Heart right ventricle (tissue), 16 donors: ENCODE results near the gene HOXB6. TPM values are rescaled to one million over a fixed set of nuclear protein-coding genes. Genes with fewer than 3 reads are reported as not detected.

Experiments
- ATAC-seq, 8 donors: fragments of 200-7000 bp; cut with Tn5 transposase; one replicate each; pipeline ENCODE4 v1.9.1; 2020; ENCODE audit warnings: mild to moderate bottlenecking in 8 of 8, moderate library complexity in 8 of 8, moderate number of reproducible peaks in 1 of 8
- DNase-seq, 2 donors: peaks; one replicate each; pipeline ENCODE4 v3.0.0-alpha.2; 2020
- H3K27ac ChIP-seq, 10 donors: fragments of 200-600 bp; sonication (generic) in 2 of 10; one replicate each; pipeline versions ENCODE4 v1.5.0 to v1.8.0; 2020 to 2022; ENCODE audit warnings: mild to moderate bottlenecking in 3 of 10
- H3K27me3 ChIP-seq, 7 donors: fragments of 200-600 bp; one replicate each; pipeline ENCODE4 v1.8.0; 2021 to 2022; ENCODE audit warnings: mild to moderate bottlenecking in 2 of 7
- H3K36me3 ChIP-seq, 9 donors: fragments of 200-600 bp; sonication (generic) in 1 of 9; one replicate each; pipeline versions ENCODE4 v1.5.0 to v1.8.0; 2020 to 2022; ENCODE audit warnings: mild to moderate bottlenecking in 2 of 9
- H3K4me1 ChIP-seq, 9 donors: fragments of 200-600 bp; sonication (generic) in 1 of 9; one replicate each; pipeline versions ENCODE4 v1.5.0 to v1.8.0; 2020 to 2022; ENCODE audit warnings: mild to moderate bottlenecking in 4 of 9
- H3K4me3 ChIP-seq, 10 donors: fragments of 200-600 bp; sonication (generic) in 2 of 10; one replicate each; pipeline versions ENCODE4 v1.5.0 to v1.8.0; 2020 to 2022; ENCODE audit warnings: mild to moderate bottlenecking in 7 of 10, moderate library complexity in 2 of 10
- H3K9me3 ChIP-seq, 11 donors: fragments of 200-600 bp in 10 of 11; sonication (generic) in 2 of 11; one replicate each; pipeline versions ENCODE4 v1.5.0 to v1.8.0; 2013 to 2022; ENCODE audit warnings: mild to moderate bottlenecking in 2 of 11, control low read depth in 1 of 11, moderate library complexity in 1 of 11
- CTCF ChIP-seq, 9 donors: fragments of 200-600 bp; sonication (generic) in 2 of 9; IDR thresholded peaks; one replicate each; pipeline versions ENCODE4 v1.5.0 to v1.8.0; 2021 to 2022; ENCODE audit warnings: antibody characterized with exemption in 9 of 9, mild to moderate bottlenecking in 5 of 9, moderate library complexity in 1 of 9
- WGBS, 2 donors: extraction: QIAGEN DNeasy Blood & Tissue Kit; methylation state at CpG; one replicate each; pipeline ENCODE4 v1.1.7; 2013; ENCODE audit warnings: inconsistent platforms in 1 of 2; 5-methylcytosine and 5-hydroxymethylcytosine counted together
- intact Hi-C, 10 donors: fragments of 100-400 bp; cut with DNase I; formaldehyde crosslinking; loops; one replicate each; pipeline versions ENCODE4 v1.11.1 to v1.14.2; 2022
- polyA plus RNA-seq, 2 donors: library from polyadenylated mRNA; stranded (reverse); fragments of 200-250 nt; gene quantifications; one replicate each; pipeline ENCODE4 v1.2.3, GENCODE V29; 2013
- total RNA-seq, 10 donors: library from RNA; stranded (reverse); fragmentation: NEBNext Ultra II Directional in 3 of 10; extraction: Animal tissue kit (Norgen Biotek cat#: 25700) in 3 of 10; gene quantifications; one replicate each; pipeline versions ENCODE4 v1.2.1 to v1.2.4, GENCODE V29; 2021 to 2023
- donor health status: Arrhythmogenic right ventricular cardiomyopathy.
- donor health status: ischemic (EF 13 %, LVEDD 7.1; RV severe dilation, severe dysfunction).
- donor health status: healthy with polysubstance abuse.
- donor health status: DM: no; HTN: yes; CAD: no.
- donor health status: DM: no; HTN: no; CAD: no.
- donor health status: ischemic (EF 25% LVEDD 6.9; RV normal size, moderate dysfunction).
- donor health status: ischemic (EF 25% LVEDD 5.7; RV mildly dilated, moderate dysfunction).
- donor health status: healthy.
- donor health status: DM: yes; HTN: yes; CAD: no.
- donor health status: Ischemic cardiomyopathy.
- donor health status: ischemic (EF 35%, LVEDD 5.7; RV mildly dilated, moderate dysfunction).
- donor health status: nonischemic (EF 11% LVEDD 7.7; RV severe dilation, severe dysfunction).
- donor health status: DM: yes; HTN: yes; CAD: no.
- donor health status: PGD.
- donor health status: ischemic (EF 29% LVEDD 5.4; RV normal size, mild dysfunction).
- donor health status: nonischemic (EF 23%, LVEDD 6.1; RV moderate dilation, normal function).

HOXB6 gene
- total and polyA plus RNA-seq, 12 donors, result 0.14 to 1.2 (median 0.41) TPM; not detected in 2

- intact Hi-C loops, result no loop called here
- no peak overlapping the region for H3K4me3 ChIP-seq
- WGBS, 2 donors, result 25 to 47% methylated on average over 67 to 70 of the region's 70 CpGs
- no peak for TF ChIP-seq CTCF (IDR thresholded peaks at IDR 0.05)
- H3K9me3 ChIP-seq, result no peaks in the 10 kb centered on the region
- ATAC-seq (no peak), DNase-seq (no peak)
- H3K36me3 ChIP-seq, result peaks cover 0 to 4% (median 0%) of the 10 kb centered on the region in 9 donors
- H3K27me3 ChIP-seq, result peaks cover 0 to 100% (median 96%) of the 10 kb centered on the region in 7 donors
- peaks cover 0 to 35% (median 11%) of the 10 kb centered on the region in 9 donors for H3K4me1 ChIP-seq
- H3K27ac ChIP-seq, result no peak overlapping the region
Measured at GRCh38 chr17:48550502-48551213, 54.1 kb downstream of the HOXB6 start.

- no peak for ATAC-seq
- Histone ChIP-seq H3K27ac (no peak overlapping the region), H3K4me1 (peaks cover 0 to 39% (median 16%) of the 10 kb centered on the region in 9 donors), H3K27me3 (peaks cover 0 to 100% (median 97%) of the 10 kb centered on the region in 7 donors), H3K36me3 (peaks cover 0 to 4% (median 0%) of the 10 kb centered on the region in 9 donors), H3K9me3 (no peaks in the 10 kb centered on the region), H3K4me3 (no peak overlapping the region)
- 39 to 50% methylated on average over 18 of the region's 18 CpGs for whole genome bisulfite sequencing, 2 donors
- intact Hi-C loops, result loop anchor here in 1 of 10 donors (2.0 kb wide), 1 partner anchor 19 kb away; no protein-coding TSS in a partner anchor
- TF ChIP-seq CTCF (IDR thresholded peaks at IDR 0.05), result no peak
- no peak for DNase-seq
Measured at GRCh38 chr17:48549914-48550501, 54.8 kb downstream of the HOXB6 start.

- Histone ChIP-seq H3K27ac (no peak overlapping the region), H3K36me3 (peaks cover 0 to 4% (median 0%) of the 10 kb centered on the region in 9 donors), H3K9me3 (no peaks in the 10 kb centered on the region), H3K27me3 (peaks cover 0 to 100% (median 97%) of the 10 kb centered on the region in 7 donors), H3K4me1 (peaks cover 0 to 35% (median 11%) of the 10 kb centered on the region in 9 donors), H3K4me3 (no peak overlapping the region)
- 57 to 64% methylated on average over 3 of the region's 3 CpGs for WGBS, 2 donors
- no peak for ATAC-seq
- no peak for DNase-seq
- TF ChIP-seq CTCF (IDR thresholded peaks at IDR 0.05), result no peak
- intact Hi-C loops, result loop anchor here in 1 of 10 donors (2.0 kb wide), 1 partner anchor 20 kb away; no protein-coding TSS in a partner anchor
Measured at GRCh38 chr17:48549281-48549630, 55.5 kb downstream of the HOXB6 start.

GRCh38 chr17:48548523-48549280 lies 56.1 kb downstream of the HOXB6 start:
- H3K36me3 ChIP-seq, result peaks cover 0 to 4% (median 0%) of the 10 kb centered on the region in 9 donors
- intact Hi-C loops, result loop anchor here in 1 of 10 donors (2.0 kb wide), 1 partner anchor 20 kb away; no protein-coding TSS in a partner anchor
- no peaks in the 10 kb centered on the region for H3K9me3 ChIP-seq
- H3K27me3 ChIP-seq, result peaks cover 0 to 100% (median 97%) of the 10 kb centered on the region in 7 donors
- peak overlapping the region in 2 of 10 donors; percentile 7 to 11 for H3K27ac ChIP-seq
- peaks cover 0 to 31% (median 11%) of the 10 kb centered on the region in 9 donors for H3K4me1 ChIP-seq
- no peak for TF ChIP-seq CTCF (IDR thresholded peaks at IDR 0.05)
- no peak for DNase-seq
- WGBS, 2 donors, result 48 to 51% methylated on average over 6 of the region's 6 CpGs
- no peak for ATAC-seq
- H3K4me3 ChIP-seq, result no peak overlapping the region
